ENCODE measurements around the gene HECTD3. TPM values are rescaled to one million over a fixed set of nuclear protein-coding genes. Genes with fewer than 3 reads are reported as not detected.

The HECTD3 gene
- total and polyA plus RNA-seq, 3 donors (not counting 1 experiment from before 2014, with no cell fraction given) = 18.5 to 33.0 (median 29.4) TPM

Other genes with a start within 250 kb of the HECTD3 start
- gene RPS8, start 235.8 kb downstream of the HECTD3 start, total RNA-seq = 1,000 to 10,000 TPM; 1,053 to 1,537 TPM
- gene RPS8, start 235.8 kb downstream of the HECTD3 start, polyA plus RNA-seq = 2,133 TPM
- under 1 TPM; 0.33 to 0.52 TPM for gene BEST4, start 223.2 kb downstream of the HECTD3 start, total RNA-seq
- 0.39 TPM for gene BEST4, start 223.2 kb downstream of the HECTD3 start, polyA plus RNA-seq
- gene PLK3, start 210.9 kb downstream of the HECTD3 start, total RNA-seq = 100 to 1,000 TPM in 1 of 2 donors, 10 to 100 TPM in 1; 53.5 to 101 TPM
- 54.6 TPM for gene PLK3, start 210.9 kb downstream of the HECTD3 start, polyA plus RNA-seq
- gene DYNLT4, start 204.0 kb downstream of the HECTD3 start, total RNA-seq = not detected
- gene DYNLT4, start 204.0 kb downstream of the HECTD3 start, polyA plus RNA-seq = not detected
- 10 to 100 TPM in 1 of 2 donors, 1 to 10 TPM in 1; 2.3 to 27.3 TPM for gene BTBD19, start 202.8 kb downstream of the HECTD3 start, total RNA-seq
- 4.6 TPM for gene BTBD19, start 202.8 kb downstream of the HECTD3 start, polyA plus RNA-seq
- under 1 TPM; under 0.01 to 0.33 TPM for gene PTCH2, start 168.1 kb downstream of the HECTD3 start, total RNA-seq
- 0.03 TPM for gene PTCH2, start 168.1 kb downstream of the HECTD3 start, polyA plus RNA-seq
- 10 to 100 TPM; 28.3 to 34.8 TPM for gene EIF2B3, start 24.7 kb downstream of the HECTD3 start, total RNA-seq
- 36.9 TPM for gene EIF2B3, start 24.7 kb downstream of the HECTD3 start, polyA plus RNA-seq
- gene UROD, start 930 bp upstream of the HECTD3 start, total RNA-seq = 100 to 1,000 TPM; 100 to 108 TPM
- gene UROD, start 930 bp upstream of the HECTD3 start, polyA plus RNA-seq = 217 TPM
- under 1 TPM; 0.07 to 0.50 TPM for gene ZSWIM5, start 195.3 kb upstream of the HECTD3 start, total RNA-seq
- 0.02 TPM for gene ZSWIM5, start 195.3 kb upstream of the HECTD3 start, polyA plus RNA-seq

Measured in mammary epithelial cell (primary cell).